Islet of Langerhans (tissue), 1 donor: ENCODE data around the gene GNS.

ENCODE experiments used
- FAIRE-seq: peaks from one replicate; lab custom pipeline; 2011; peaks lifted over from hg19 to GRCh38; lab: Jason Lieb, UNC

GNS gene

GRCh38 chr12:64759035-64759894, at the start of gene GNS:
GNS (minus strand) TSS chr12:64759406; CDS start chr12:64759276, 130 bp downstream.
- peak; percentile 53 for FAIRE-seq

GRCh38 chr12:64808110-64808509, 48.9 kb upstream of the GNS start:
- FAIRE-seq = no peak

GRCh38 chr12:64806593-64807460, 47.6 kb upstream of the GNS start:
- no peak for FAIRE-seq

GRCh38 chr12:64806173-64806572, 47.0 kb upstream of the GNS start:
- no peak for FAIRE-seq

GRCh38 chr12:64802180-64802775, 43.1 kb upstream of the GNS start:
- FAIRE-seq = peak; percentile 36

- no peak for FAIRE-seq
Observed at GRCh38 chr12:64801381-64801780, 42.2 kb upstream of the GNS start.

GRCh38 chr12:64800640-64801039, 41.4 kb upstream of the GNS start:
- FAIRE-seq = no peak

GRCh38 chr12:64798165-64798564, 39.0 kb upstream of the GNS start:
- FAIRE-seq = no peak

- FAIRE-seq = peak; percentile 30
Observed at GRCh38 chr12:64797156-64797555, 38.0 kb upstream of the GNS start.

- peak; percentile 99 for FAIRE-seq
Observed at GRCh38 chr12:64796205-64796845, 37.1 kb upstream of the GNS start.

- no peak for FAIRE-seq
Observed at GRCh38 chr12:64794305-64794704, 35.1 kb upstream of the GNS start.

GRCh38 chr12:64793610-64794009, 34.4 kb upstream of the GNS start:
- no peak for FAIRE-seq

- FAIRE-seq = no peak
Observed at GRCh38 chr12:64792128-64792527, 32.9 kb upstream of the GNS start.

- no peak for FAIRE-seq
Observed at GRCh38 chr12:64791036-64791435, 31.8 kb upstream of the GNS start.

- FAIRE-seq = peak; percentile 45
Observed at GRCh38 chr12:64790166-64790565, 31.0 kb upstream of the GNS start.

GRCh38 chr12:64785838-64786237, 26.6 kb upstream of the GNS start:
- no peak for FAIRE-seq

- peak; percentile 61 for FAIRE-seq
Observed at GRCh38 chr12:64782191-64782876, 23.1 kb upstream of the GNS start.

GRCh38 chr12:64781280-64782190, 22.3 kb upstream of the GNS start:
- FAIRE-seq = peak; percentile 74

GRCh38 chr12:64780531-64781279, 21.5 kb upstream of the GNS start:
- no peak for FAIRE-seq

- FAIRE-seq = peak; percentile 78
Observed at GRCh38 chr12:64780132-64780530, 20.9 kb upstream of the GNS start.
